Measurements from ENCODE around the gene MYO7B.

MYO7B gene

DNA sequence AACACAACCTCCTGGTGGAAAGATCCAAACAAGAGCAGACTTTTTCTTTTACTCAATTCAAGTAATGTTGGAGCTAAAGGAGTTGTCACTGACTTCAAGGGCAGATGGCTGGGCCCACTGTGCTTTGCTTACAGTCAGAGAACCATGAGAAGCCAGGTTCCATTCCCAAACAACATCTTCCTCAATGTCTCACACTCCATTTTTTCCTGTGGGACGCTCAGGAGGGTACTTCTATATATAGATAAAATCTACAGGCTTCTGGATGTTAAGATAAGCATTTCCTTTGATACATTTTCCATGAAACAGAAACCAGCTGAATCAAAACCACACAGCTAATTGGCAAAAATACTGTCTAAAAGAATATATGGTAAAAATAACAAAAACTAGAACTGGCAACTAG is 23.6 kb upstream of the MYO7B start:
- no peak overlapping the region for H3K4me3 ChIP-seq (ENCODE audit: low read depth, low read length)
- no peak for TF ChIP-seq CTCF (conservative IDR thresholded peaks at IDR 0.05; ENCODE audit: low read depth, low read length)
- DNase-seq (ENCODE audit: low read depth), result no peak

GRCh38 chr2:127512362-127512761 is 23.1 kb upstream of the MYO7B start:
- DNase-seq (ENCODE audit: low read depth), result no peak
- no peak for TF ChIP-seq CTCF (conservative IDR thresholded peaks at IDR 0.05; ENCODE audit: low read depth, low read length)
- H3K4me3 ChIP-seq (ENCODE audit: low read depth, low read length), result no peak overlapping the region

GRCh38 chr2:127514076-127514475 is 21.4 kb upstream of the MYO7B start:
- DNase-seq (ENCODE audit: low read depth), result no peak
- TF ChIP-seq CTCF (conservative IDR thresholded peaks at IDR 0.05; ENCODE audit: low read depth, low read length), result no peak

DNA sequence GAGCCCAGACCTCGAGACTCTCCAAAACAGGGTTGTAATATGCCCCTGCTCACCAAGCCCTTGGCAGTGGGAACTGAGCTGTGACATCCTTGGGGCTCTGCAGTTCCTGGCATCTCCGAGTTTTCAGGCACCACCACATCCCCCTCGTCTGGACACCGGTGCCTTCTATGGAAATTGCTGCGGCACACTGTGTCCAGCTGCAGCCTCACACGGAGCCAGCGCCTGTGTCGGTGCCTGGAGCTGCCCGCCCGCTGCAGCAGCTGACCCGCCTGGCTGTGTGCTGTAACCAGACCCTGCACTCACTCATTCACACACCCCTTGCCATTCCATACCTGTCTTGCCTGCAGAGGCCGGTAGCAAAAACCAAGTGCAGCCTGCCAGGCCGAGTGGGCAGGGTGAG is 21.0 kb upstream of the MYO7B start:
- DNase-seq (ENCODE audit: low read depth), result no peak
- TF ChIP-seq CTCF (conservative IDR thresholded peaks at IDR 0.05; ENCODE audit: low read depth, low read length), result no peak
- no peak overlapping the region for H3K4me3 ChIP-seq (ENCODE audit: low read depth, low read length)

More at GRCh38 chr2:127514076-127514475, 21.4 kb upstream of the MYO7B start:
- H3K4me3 ChIP-seq (ENCODE audit: low read depth, low read length), result no peak overlapping the region

DNA sequence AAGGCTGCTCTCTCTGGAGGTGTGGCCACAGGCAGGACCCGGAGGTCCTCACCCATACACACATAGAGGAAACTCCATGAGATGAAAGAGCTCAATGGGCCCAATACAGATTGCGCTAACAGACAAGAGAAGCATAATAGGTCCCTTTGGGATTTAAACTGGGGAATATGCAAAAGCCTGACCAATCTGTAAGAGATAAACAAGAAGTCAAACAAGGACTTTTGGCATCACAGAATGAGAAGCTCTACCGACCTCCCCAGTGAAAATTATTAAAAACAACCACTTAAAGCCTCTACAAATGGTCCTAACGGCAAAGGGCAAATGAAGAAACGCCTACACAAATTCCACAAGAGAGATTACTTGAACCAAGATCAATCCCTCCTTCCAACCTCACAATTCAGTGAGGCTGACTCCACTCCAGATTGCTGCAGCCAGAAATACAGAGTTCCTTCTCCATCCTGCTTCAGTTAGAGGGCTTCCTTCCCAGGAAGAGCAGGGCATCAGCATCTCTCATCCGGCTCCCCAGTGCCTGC is 20.0 kb upstream of the MYO7B start:
- H3K4me3 ChIP-seq (ENCODE audit: low read depth, low read length), result no peak overlapping the region
- peak; percentile 67 for DNase-seq (ENCODE audit: low read depth)
- no peak for TF ChIP-seq CTCF (conservative IDR thresholded peaks at IDR 0.05; ENCODE audit: low read depth, low read length)

- peak; percentile 39 for DNase-seq (ENCODE audit: low read depth)
- H3K4me3 ChIP-seq (ENCODE audit: low read depth, low read length), result no peak overlapping the region
- TF ChIP-seq CTCF (conservative IDR thresholded peaks at IDR 0.05; ENCODE audit: low read depth, low read length), result no peak
Measured at GRCh38 chr2:127516041-127516762, 19.3 kb upstream of the MYO7B start.

- H3K4me3 ChIP-seq (ENCODE audit: low read depth, low read length), result no peak overlapping the region
- DNase-seq (ENCODE audit: low read depth), result no peak
- TF ChIP-seq CTCF (conservative IDR thresholded peaks at IDR 0.05; ENCODE audit: low read depth, low read length), result no peak
Measured at GRCh38 chr2:127517465-127517864, 18.0 kb upstream of the MYO7B start.

Measured in choroid plexus epithelial cell (primary cell).